HEK293T (cell line): ENCODE results near the gene PREX1.

Source experiments
- BHLHE40 ChIP-seq: fragments of 450-650 bp; IDR thresholded peaks from 2 replicates; pipeline ENCODE4 v1.6.1; 2016; ENCODE audit warnings: mild to moderate bottlenecking, moderate library complexity, borderline replicate concordance
- FOXA1 ChIP-seq: fragments of 450-650 bp; IDR thresholded peaks from 2 replicates; pipeline ENCODE4 v1.6.1; 2016; ENCODE audit warnings: mild to moderate bottlenecking
- L3MBTL2 ChIP-seq: fragments of 450-650 bp; conservative IDR thresholded peaks from 2 replicates; pipeline ENCODE4 v1.6.1; 2016; ENCODE audit warnings: mild to moderate bottlenecking
- SP1 ChIP-seq: fragments of 450-650 bp; IDR thresholded peaks from 2 replicates; pipeline ENCODE4 v1.6.1; 2017

- TF ChIP-seq L3MBTL2 (no peak), SP1 (no peak), BHLHE40 (no peak), FOXA1 (no peak)
These were observed 27.6 kb downstream of the PREX1 start for GRCh38 chr20:48800177-48800576.
